Natural killer cell (primary cell): ENCODE data around the gene TGFBR3. TPM values are rescaled to one million over a fixed set of nuclear protein-coding genes. Genes with fewer than 3 reads are reported as not detected.
A peak's percentile ranks its signal among the peaks of the same experiment; 100 is the strongest.

Experiments used
- ATAC-seq, 3 donors: fragments of 150-1000 bp in 2 of 3; fragments of 200-7000 bp in 1 of 3; cut with Tn5 transposase; 1 replicate in 1 of 3; 2 replicates in 2 of 3; pipeline ENCODE4 v1.10.0; 2021; ENCODE audit warnings: mild to moderate bottlenecking in 2 of 3, moderate library complexity in 2 of 3
- DNase-seq, 2 donors: peaks; one replicate each; pipeline versions ENCODE4 v3.0.0 to v3.0.0-alpha.2; 2013 to 2021; ENCODE audit warnings: mixed read lengths in 1 of 2
- H3K27ac ChIP-seq: one replicate; pipeline ENCODE4 v1.5.1; 2013; ENCODE audit warnings: mild to moderate bottlenecking, low read length
- H3K27me3 ChIP-seq: one replicate; pipeline ENCODE4 v1.6.1; 2013; ENCODE audit warnings: low read length; ENCODE audit not compliant: control insufficient read depth, insufficient read depth
- H3K36me3 ChIP-seq: one replicate; pipeline ENCODE4 v1.6.1; 2013; ENCODE audit warnings: low read length; ENCODE audit not compliant: control insufficient read depth, insufficient read depth
- H3K4me1 ChIP-seq: one replicate; pipeline ENCODE4 v1.6.1; 2013; ENCODE audit warnings: low read length; ENCODE audit not compliant: control insufficient read depth, insufficient read depth
- H3K4me3 ChIP-seq: one replicate; pipeline ENCODE4 v1.5.1; 2013; ENCODE audit warnings: low read length
- H3K9me3 ChIP-seq: one replicate; pipeline ENCODE4 v1.6.1; 2013; ENCODE audit warnings: low read length; ENCODE audit not compliant: control insufficient read depth, insufficient read depth
- H3K27ac Mint-ChIP-seq, 2 donors: one replicate each; pipeline ENCODE4 v1.8.0; 2022; ENCODE audit warnings: mild to moderate bottlenecking in 2 of 2, mixed read lengths in 2 of 2, moderate library complexity in 1 of 2
- H3K27me3 Mint-ChIP-seq, 2 donors: one replicate each; pipeline ENCODE4 v1.8.0; 2022; ENCODE audit warnings: low read depth in 2 of 2, mixed read lengths in 2 of 2
- H3K36me3 Mint-ChIP-seq: one replicate; pipeline ENCODE4 v1.8.0; 2022; ENCODE audit warnings: mixed read lengths
- H3K4me1 Mint-ChIP-seq, 2 donors: one replicate each; pipeline ENCODE4 v1.8.0; 2022; ENCODE audit warnings: mixed read lengths in 2 of 2
- H3K4me3 Mint-ChIP-seq: one replicate; pipeline ENCODE4 v1.8.0; 2022; ENCODE audit warnings: mild to moderate bottlenecking, moderate library complexity, mixed read lengths
- H3K9me3 Mint-ChIP-seq, 2 donors: one replicate each; pipeline ENCODE4 v1.8.0; 2022; ENCODE audit warnings: mixed read lengths in 2 of 2
- CTCF ChIP-seq: fragments of 200-600 bp; IDR thresholded peaks from one replicate; pipeline ENCODE4 v1.8.0; 2022; ENCODE audit warnings: antibody characterized with exemption
- WGBS: methylation state at CpG from one replicate; pipeline ENCODE4 v1.1.7; 2013; ENCODE audit warnings: missing lambda C conversion rate; ENCODE audit not compliant: insufficient coverage; 5-methylcytosine and 5-hydroxymethylcytosine counted together
- intact Hi-C: fragments of 100-400 bp; cut with micrococcal nuclease; formaldehyde crosslinking; loops from one replicate; pipeline ENCODE4 v1.14.2; 2022
- total RNA-seq, 4 donors: library from RNA; stranded (reverse); fragments of 120-200 nt in 1 of 4; gene quantifications; one replicate each; pipeline versions ENCODE4 v1.2.3 to v1.2.4, GENCODE V29; 2013 to 2022

Gene TGFBR3
- total RNA-seq, 3 donors from 2014 or later (not counting 1 experiment from before 2014, with no cell fraction given), result 225 to 274 (median 243) TPM

GRCh38 chr1:91889717-91890459 is 3.9 kb upstream of the TGFBR3 start:
- no peaks in the 10 kb centered on the region for H3K36me3 ChIP-seq
- peak in 1 of 2 donors; percentile 48 for DNase-seq
- peak in 2 of 3 donors; percentile 28 to 42 for ATAC-seq
- peaks cover 4% of the 10 kb centered on the region for H3K36me3 Mint-ChIP-seq
- H3K27ac Mint-ChIP-seq, result no peak overlapping the region
- H3K27ac ChIP-seq, result no peak overlapping the region
- peaks cover 36 to 37% of the 10 kb centered on the region in 2 donors for H3K4me1 Mint-ChIP-seq
- H3K9me3 ChIP-seq, result no peaks in the 10 kb centered on the region
- H3K4me1 ChIP-seq, result peaks cover 22% of the 10 kb centered on the region
- intact Hi-C loops, result no loop called here
- no peaks in the 10 kb centered on the region for H3K27me3 ChIP-seq
- TF ChIP-seq CTCF, result no peak
- no peak overlapping the region for H3K4me3 Mint-ChIP-seq
- no peaks in the 10 kb centered on the region for H3K27me3 Mint-ChIP-seq
- WGBS, result 95% methylated on average over 5 of the region's 5 CpGs
- no peak overlapping the region for H3K4me3 ChIP-seq
- no peaks in the 10 kb centered on the region for H3K9me3 Mint-ChIP-seq

GRCh38 chr1:91885213-91885715 is 687 bp downstream of the TGFBR3 start:
- under 1% methylated on average over 42 of the region's 42 CpGs for WGBS
- H3K4me3 Mint-ChIP-seq, result peak overlapping the region; percentile 99
- H3K4me1 ChIP-seq, result peaks cover 37% of the 10 kb centered on the region
- intact Hi-C loops, result no loop called here
- H3K27me3 Mint-ChIP-seq, result no peaks in the 10 kb centered on the region
- no peaks in the 10 kb centered on the region for H3K9me3 ChIP-seq
- peak overlapping the region; percentile 52 for H3K4me3 ChIP-seq
- peaks cover 59 to 61% of the 10 kb centered on the region in 2 donors for H3K4me1 Mint-ChIP-seq
- H3K27me3 ChIP-seq, result no peaks in the 10 kb centered on the region
- no peak for TF ChIP-seq CTCF
- peak in 2 of 3 donors; percentile 7 for ATAC-seq
- no peaks in the 10 kb centered on the region for H3K9me3 Mint-ChIP-seq
- H3K27ac Mint-ChIP-seq, result peak overlapping the region; percentile 85 to 97
- H3K27ac ChIP-seq, result peak overlapping the region; percentile 10
- peaks cover 6% of the 10 kb centered on the region for H3K36me3 Mint-ChIP-seq
- peak; percentile 51 to 62 for DNase-seq
- no peaks in the 10 kb centered on the region for H3K36me3 ChIP-seq

GRCh38 chr1:91884459-91885212 is 1.3 kb downstream of the TGFBR3 start:
- peak; percentile 19 to 24 (median 22) for ATAC-seq
- Mint-ChIP-seq H3K4me3 (peak overlapping the region; percentile 99), H3K27ac (peak overlapping the region; percentile 85 to 97), H3K9me3 (no peaks in the 10 kb centered on the region), H3K27me3 (no peaks in the 10 kb centered on the region), H3K4me1 (peaks cover 57 to 59% of the 10 kb centered on the region in 2 donors), H3K36me3 (peaks cover 6% of the 10 kb centered on the region)
- H3K4me3 ChIP-seq, result peak overlapping the region; percentile 52
- H3K4me1 ChIP-seq, result peaks cover 36% of the 10 kb centered on the region
- peak overlapping the region; percentile 10 for H3K27ac ChIP-seq
- TF ChIP-seq CTCF, result no peak
- no peaks in the 10 kb centered on the region for H3K27me3 ChIP-seq
- 12% methylated on average over 22 of the region's 22 CpGs for WGBS
- no peaks in the 10 kb centered on the region for H3K9me3 ChIP-seq
- intact Hi-C loops, result loop anchor here (1.0 to 5.0 kb wide), 4 partner anchors 37 to 372 kb away; no protein-coding TSS in a partner anchor
- H3K36me3 ChIP-seq, result no peaks in the 10 kb centered on the region
- peak; percentile 41 to 60 for DNase-seq
